GM12878 (cell line): ENCODE results near the gene SLC7A1. TPM values are rescaled to one million over a fixed set of nuclear protein-coding genes. Genes with fewer than 3 reads are reported as not detected.

Source experiments
- ATAC-seq: fragments of 200-7000 bp; cut with Tn5 transposase; 3 replicates; pipeline ENCODE4 v1.9.1; 2020; ENCODE audit warnings: mild to moderate bottlenecking, moderate library complexity
- BruUV-seq: library from RNA; stranded (reverse); fragments of 400-500 nt; replicated peaks from 2 replicates; lab custom pipeline; 2021; lab: Mats Ljungman, UMichigan
- CTCF ChIA-PET: fragments of 300-600 bp; sonication (Branson Sonifier 250); formaldehyde crosslinking; extraction: SDS; loops from one replicate; lab custom pipeline; 2021; ENCODE audit warnings: inconsistent platforms; lab: Yijun Ruan, JAX
- POLR2A ChIA-PET: fragments of 350-600 bp; formaldehyde crosslinking; extraction: SDS; loops from one replicate; lab custom pipeline; 2021; ENCODE audit warnings: inconsistent platforms; lab: Charles Lee
- RAD21 ChIA-PET: fragments of 300-600 bp; sonication (Branson Sonifier 250); formaldehyde crosslinking; loops from one replicate; lab custom pipeline; 2023; ENCODE audit warnings: antibody characterized with exemption; ENCODE audit not compliant: unreplicated experiment; lab: Charles Lee
- SMC1A ChIA-PET: fragments of 300-600 bp; sonication (Branson Sonifier 250); formaldehyde crosslinking; loops from one replicate; lab custom pipeline; 2023; ENCODE audit not compliant: unreplicated experiment, uncharacterized antibody; lab: Charles Lee
- DNase-seq: peaks from one replicate; pipeline ENCODE4 v3.0.0-alpha.2; 2011; ENCODE audit warnings: low read depth, low spot score
- FAIRE-seq: peaks from 3 replicates; lab custom pipeline; 2011; peaks lifted over from hg19 to GRCh38; lab: Jason Lieb, UNC
- H2AFZ ChIP-seq: 2 replicates; pipeline ENCODE4 v1.6.0; 2011; ENCODE audit warnings: low read depth, low read length, control low read depth; ENCODE audit not compliant: control insufficient read depth
- H3K27ac ChIP-seq: 2 replicates; pipeline ENCODE4 v1.5.1; 2011; ENCODE audit warnings: control low read depth; ENCODE audit not compliant: control insufficient read depth, insufficient read depth
- H3K27me3 ChIP-seq, 2 experiments: replicated peaks in 1 of 2; 2 replicates each; pipeline versions ENCODE4 v1.6.0 to v1.6.1; 2011; ENCODE audit warnings: low read length in 1 of 2; ENCODE audit not compliant: control insufficient read depth in 2 of 2, insufficient read depth in 2 of 2
- H3K36me3 ChIP-seq, 2 experiments: 2 replicates each; pipeline ENCODE4 v1.5.1; 2011; ENCODE audit warnings: low read length in 1 of 2; ENCODE audit not compliant: control insufficient read depth in 2 of 2, insufficient read depth in 2 of 2
- H3K4me1 ChIP-seq: 2 replicates; pipeline ENCODE4 v1.6.1; 2011; ENCODE audit warnings: mild to moderate bottlenecking, low read length, moderate library complexity, mixed read lengths; ENCODE audit not compliant: control insufficient read depth, insufficient read depth
- H3K4me2 ChIP-seq: 2 replicates; pipeline ENCODE4 v1.6.0; 2011; ENCODE audit warnings: control low read depth; ENCODE audit not compliant: control insufficient read depth, insufficient read depth
- H3K4me3 ChIP-seq: fragments of 200-600 bp; sonication (generic); 2 replicates; pipeline ENCODE4 v1.5.1; 2016
- H3K79me2 ChIP-seq: 2 replicates; pipeline ENCODE4 v1.6.0; 2011; ENCODE audit warnings: low read length; ENCODE audit not compliant: control insufficient read depth, insufficient read depth
- H3K9ac ChIP-seq: 2 replicates; pipeline ENCODE4 v1.8.0; 2011; ENCODE audit warnings: low read length, control low read depth, mixed read lengths; ENCODE audit not compliant: control insufficient read depth, insufficient read depth
- H3K9me3 ChIP-seq: replicated peaks from 3 replicates; pipeline ENCODE4 v1.5.1; 2011; ENCODE audit warnings: mild to moderate bottlenecking, low read length; ENCODE audit not compliant: control insufficient read depth, insufficient read depth
- H4K20me1 ChIP-seq: 2 replicates; pipeline ENCODE4 v1.6.0; 2011; ENCODE audit not compliant: control insufficient read depth, insufficient read depth
- CHD2 ChIP-seq: IDR thresholded peaks from 2 replicates; pipeline ENCODE4 v1.6.1; 2011; ENCODE audit warnings: low read depth, low read length, improper control_type of control experiment, borderline replicate concordance
- EGR1 ChIP-seq, 2 experiments: IDR thresholded peaks; 1 replicate in 1 of 2; 2 replicates in 1 of 2; pipeline ENCODE4 v1.6.1; 2011 to 2012; ENCODE audit warnings: low read depth in 2 of 2, low read length in 2 of 2, borderline replicate concordance in 1 of 2, mild to moderate bottlenecking in 1 of 2, moderate library complexity in 1 of 2
- ESRRA ChIP-seq: IDR thresholded peaks from 2 replicates; pipeline ENCODE4 v1.6.1; 2012; ENCODE audit warnings: mild to moderate bottlenecking, low read length, improper control_type of control experiment
- FOXK2 ChIP-seq: fragments of 450-650 bp; IDR thresholded peaks from 2 replicates; pipeline ENCODE4 v1.6.1; 2017; ENCODE audit warnings: mild to moderate bottlenecking, moderate library complexity
- IRF5 ChIP-seq: fragments of 450-650 bp; IDR thresholded peaks from 2 replicates; pipeline ENCODE4 v1.6.1; 2017; ENCODE audit warnings: borderline replicate concordance
- JUND ChIP-seq: IDR thresholded peaks from 2 replicates; pipeline ENCODE4 v1.6.1; 2012; ENCODE audit warnings: low read depth, mild to moderate bottlenecking, low read length, improper control_type of control experiment, moderate library complexity
- POLR2A ChIP-seq: IDR thresholded peaks from 2 replicates; pipeline ENCODE4 v1.6.1; 2011; ENCODE audit warnings: low read depth, mild to moderate bottlenecking, low read length
- SIN3A ChIP-seq: IDR thresholded peaks from 2 replicates; pipeline ENCODE4 v1.6.1; 2012; ENCODE audit warnings: low read depth, low read length, improper control_type of control experiment
- SMC3 ChIP-seq: IDR thresholded peaks from 2 replicates; pipeline ENCODE4 v1.6.1; 2011; ENCODE audit warnings: low read length, improper control_type of control experiment, borderline replicate concordance
- WGBS: methylation state at CpG from one replicate; pipeline ENCODE4 v1.1.6; 2016; ENCODE audit warnings: low lambda C conversion rate; ENCODE audit not compliant: insufficient replicate concordance, insufficient coverage; ENCODE audit errors: missing lambda C conversion rate; 5-methylcytosine and 5-hydroxymethylcytosine counted together
- in situ Hi-C: fragments of 300-500 bp; cut with MboI; formaldehyde crosslinking; loops from 9 replicates; pipeline ENCODE4 v1.14.3; 2018; ENCODE audit warnings: mixed read lengths
- intact Hi-C: fragments of 100-400 bp; cut with micrococcal nuclease; formaldehyde crosslinking; loops from one replicate; pipeline ENCODE4 v1.14.2; 2022; ENCODE audit not compliant: unreplicated experiment
- polyA plus RNA-seq, 11 experiments: library from polyadenylated mRNA; depleted of rRNA in 4 of 11; unstranded in 6 of 11; stranded (reverse) in 5 of 11; fragments of >200 nt; fragmentation: Nextera tagmentation in 4 of 11; fragmentation: Illumina TruSeq in 1 of 11; extraction: Ambion mirVana in 4 of 11; extraction: Trizol in 1 of 11; gene quantifications; 1 replicate in 1 of 11; 2 replicates in 10 of 11; pipeline versions ENCODE4 v1.2.1 to v1.2.3, GENCODE V29; 2011 to 2016; ENCODE audit warnings: inconsistent platforms in 2 of 11, missing spikeins in 2 of 11, low read depth in 1 of 11
- total RNA-seq, 4 experiments: library from RNA; depleted of rRNA in 3 of 4; stranded (reverse); fragments of >200 nt in 3 of 4; fragmentation: Illumina TruSeq in 1 of 4; extraction: Trizol in 1 of 4; gene quantifications; 2 replicates each; pipeline versions ENCODE4 v1.2.1 to v1.2.3, GENCODE V29; 2013 to 2021

The SLC7A1 gene
- total and polyA plus RNA-seq, 10 of the 15 experiments (the other 5 are each of a cell fraction or from before 2014, with no cell fraction given): 6.4 to 91.7 (median 23.4) TPM

GRCh38 chr13:29624997-29625396 lies 29.5 kb upstream of the SLC7A1 start:
- BruUV-seq: no TSS peak
- FAIRE-seq (no peak), DNase-seq (no peak), ATAC-seq (no peak)
- Histone ChIP-seq H3K4me1 (no peaks in the 10 kb centered on the region), H3K27ac (no peak overlapping the region), H3K27me3 (no peaks in the 10 kb centered on the region), H4K20me1 (no peaks in the 10 kb centered on the region), H3K4me2 (no peak overlapping the region), H3K9me3 (no peaks in the 10 kb centered on the region; the same call in 2 of the 3 replicates), H3K79me2 (no peaks in the 10 kb centered on the region), H3K9ac (no peak overlapping the region), H3K4me3 (no peak overlapping the region), H3K36me3 (no peaks in the 10 kb centered on the region), H2AFZ (no peak overlapping the region)
- RAD21 ChIA-PET: no interaction called here
- CTCF ChIA-PET: no interaction called here
- intact Hi-C loops (no loop called here), in situ Hi-C loops (no loop called here)
- 41% methylated on average over 5 of the region's 5 CpGs for WGBS
- POLR2A ChIA-PET: no interaction called here
- SMC1A ChIA-PET: no interaction called here
- no peak for TF ChIP-seq IRF5
- no peak for TF ChIP-seq SIN3A
- TF ChIP-seq CHD2: no peak
- no peak for TF ChIP-seq FOXK2
- TF ChIP-seq SMC3: no peak
- no peak for TF ChIP-seq POLR2A
- TF ChIP-seq ESRRA: no peak
- no peak for TF ChIP-seq JUND

DNA sequence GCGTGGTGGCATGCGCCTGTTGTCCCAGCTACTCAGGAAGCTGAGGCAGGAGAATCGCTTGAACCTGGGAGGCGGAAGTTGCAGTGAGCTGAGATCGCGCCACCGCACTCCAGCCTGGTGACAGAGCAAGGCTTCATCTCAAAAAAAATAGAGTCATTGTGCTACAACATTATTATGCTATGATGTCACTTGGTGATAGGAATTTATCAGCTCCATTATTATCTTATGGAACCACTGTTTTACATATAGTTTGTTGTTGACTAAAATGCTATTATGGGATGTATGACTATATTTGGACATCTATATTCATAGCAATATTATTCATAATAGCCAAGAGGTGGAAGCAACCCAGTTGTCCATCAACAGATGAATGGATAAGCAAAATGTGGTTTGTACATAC lies 26.4 kb upstream of the SLC7A1 start:
- BruUV-seq: no TSS peak
- no peaks in the 10 kb centered on the region for H4K20me1 ChIP-seq
- H3K4me3 ChIP-seq: no peak overlapping the region
- no peaks in the 10 kb centered on the region for H3K79me2 ChIP-seq
- FAIRE-seq: no peak
- no peak for TF ChIP-seq EGR1 (IDR thresholded peaks at IDR 0.05; ENCODE audit: borderline replicate concordance in 1 of 2, low read depth in 2 of 2, low read length in 2 of 2)
- WGBS: 83% methylated on average over 7 of the region's 7 CpGs
- no peaks in the 10 kb centered on the region for H3K36me3 ChIP-seq
- H3K27ac ChIP-seq: no peak overlapping the region
- no peak overlapping the region for H2AFZ ChIP-seq
- SMC1A ChIA-PET: no interaction called here
- H3K27me3 ChIP-seq: no peaks in the 10 kb centered on the region
- ATAC-seq: no peak
- RAD21 ChIA-PET: no interaction called here
- no peaks in the 10 kb centered on the region; the same call in 2 of the 3 replicates for H3K9me3 ChIP-seq
- CTCF ChIA-PET: no interaction called here
- in situ Hi-C loops (no loop called here), intact Hi-C loops (no loop called here)
- no peaks in the 10 kb centered on the region for H3K4me1 ChIP-seq
- no peak overlapping the region for H3K4me2 ChIP-seq
- no peak overlapping the region for H3K9ac ChIP-seq
- POLR2A ChIA-PET: no interaction called here
- no peak for DNase-seq
